ENCODE data around the gene AP3D1. TPM values are rescaled to one million over a fixed set of nuclear protein-coding genes. Genes with fewer than 3 reads are reported as not detected.

AP3D1 gene
- total RNA-seq, 2 donors from 2014 or later = 81.4 to 116 TPM

GRCh38 chr19:2114821-2115220 lies 36.5 kb downstream of the AP3D1 start:
- DNase-seq (ENCODE audit: low spot score) (no peak), ATAC-seq (ENCODE audit: insufficient number of reproducible peaks, low FRiP score, low read depth) (no peak)
- no peak overlapping the region for H3K4me3 ChIP-seq
- H3K27ac ChIP-seq = no peak overlapping the region
- H3K9me3 ChIP-seq = no peaks in the 10 kb centered on the region
- peaks cover 0 to 4% of the 10 kb centered on the region in 2 donors for H3K4me1 ChIP-seq (ENCODE audit: control insufficient read depth in 1 of 2, low read depth in 2 of 2)
- no peaks in the 10 kb centered on the region for H3K27me3 ChIP-seq (replicated peaks; ENCODE audit: insufficient read depth)
- H3K36me3 ChIP-seq = peaks cover 92% of the 10 kb centered on the region
- no peak for TF ChIP-seq CTCF (IDR thresholded peaks at IDR 0.05)

DNA sequence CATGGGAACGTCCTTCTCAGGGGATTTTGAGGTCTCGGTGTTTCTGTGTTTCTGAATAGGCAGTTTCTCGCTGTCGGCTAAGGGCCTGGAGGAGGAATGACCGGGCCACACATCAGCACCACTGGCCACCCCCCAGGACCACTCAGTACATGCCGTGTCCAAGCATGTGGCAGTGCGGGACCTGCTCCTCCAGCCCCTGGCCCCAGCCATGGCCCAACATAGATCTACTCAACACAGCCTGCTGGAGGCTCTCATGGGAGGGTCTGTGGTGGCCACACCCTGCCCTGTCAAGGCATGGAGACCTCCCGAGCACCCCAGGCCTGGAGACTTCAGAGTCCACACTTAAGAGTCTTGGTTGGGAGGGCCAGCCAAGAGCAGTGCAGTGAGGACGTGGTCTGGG lies 37.1 kb downstream of the AP3D1 start:
- Histone ChIP-seq H3K36me3 (peaks cover 94% of the 10 kb centered on the region), H3K9me3 (no peaks in the 10 kb centered on the region), H3K27me3 (replicated peaks; ENCODE audit: insufficient read depth) (no peaks in the 10 kb centered on the region), H3K4me3 (no peak overlapping the region), H3K4me1 (ENCODE audit: control insufficient read depth in 1 of 2, low read depth in 2 of 2) (peaks cover 0 to 4% of the 10 kb centered on the region in 2 donors), H3K27ac (peak overlapping the region in 1 of 2 donors; percentile 65)
- ATAC-seq (ENCODE audit: insufficient number of reproducible peaks, low FRiP score, low read depth) (no peak), DNase-seq (ENCODE audit: low spot score) (no peak)
- TF ChIP-seq CTCF (IDR thresholded peaks at IDR 0.05) = no peak

GRCh38 chr19:2113439-2114211 lies 37.7 kb downstream of the AP3D1 start:
- no peak overlapping the region for H3K4me3 ChIP-seq
- ATAC-seq (ENCODE audit: insufficient number of reproducible peaks, low FRiP score, low read depth) (no peak), DNase-seq (ENCODE audit: low spot score) (no peak)
- no peaks in the 10 kb centered on the region for H3K9me3 ChIP-seq
- H3K27me3 ChIP-seq (replicated peaks; ENCODE audit: insufficient read depth) = no peaks in the 10 kb centered on the region
- no peak for TF ChIP-seq CTCF (IDR thresholded peaks at IDR 0.05)
- H3K27ac ChIP-seq = peak overlapping the region in 1 of 2 donors; percentile 65
- peaks cover 0 to 4% of the 10 kb centered on the region in 2 donors for H3K4me1 ChIP-seq (ENCODE audit: control insufficient read depth in 1 of 2, low read depth in 2 of 2)
- peaks cover 94% of the 10 kb centered on the region for H3K36me3 ChIP-seq

DNA sequence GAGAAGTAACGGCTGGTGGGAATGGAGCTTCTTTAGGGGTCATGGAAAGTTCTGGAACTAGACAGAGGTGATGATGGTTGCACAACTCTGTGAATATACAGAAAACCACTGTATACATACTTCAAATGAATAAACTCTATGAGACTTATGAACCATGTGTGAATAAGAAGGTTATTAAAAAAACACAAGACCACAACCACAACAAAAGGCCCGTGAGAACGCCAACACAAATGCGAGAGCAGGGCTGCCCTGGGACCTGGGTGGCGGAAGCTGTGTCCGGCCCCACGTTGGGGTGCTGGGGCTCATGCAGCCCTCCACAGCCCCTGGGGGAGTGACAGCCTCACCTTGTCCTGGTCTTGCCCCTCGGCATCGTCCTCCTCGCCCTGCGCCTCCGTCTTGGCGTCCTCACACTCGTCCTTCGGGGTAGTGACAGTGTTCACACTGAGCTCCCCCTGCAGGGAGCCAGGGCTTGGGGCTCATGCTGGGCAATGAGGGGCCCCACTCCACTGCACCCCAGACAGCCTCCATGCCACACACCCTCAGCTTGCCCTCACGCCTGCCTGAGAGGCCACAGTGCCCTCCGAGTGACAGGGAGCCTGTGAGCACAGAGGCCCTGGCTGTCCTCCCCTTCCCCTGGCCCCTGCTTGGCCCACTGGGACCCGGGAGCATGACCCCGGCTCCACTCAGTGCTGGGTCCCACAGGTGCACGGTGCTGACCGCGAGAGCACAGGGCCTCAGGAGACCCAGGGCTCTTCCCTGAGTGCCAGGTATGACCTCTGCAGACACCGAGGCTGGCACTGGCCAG lies 38.6 kb downstream of the AP3D1 start:
- no peaks in the 10 kb centered on the region for H3K27me3 ChIP-seq (replicated peaks; ENCODE audit: insufficient read depth)
- peaks cover 0 to 4% of the 10 kb centered on the region in 2 donors for H3K4me1 ChIP-seq (ENCODE audit: control insufficient read depth in 1 of 2, low read depth in 2 of 2)
- TF ChIP-seq CTCF (IDR thresholded peaks at IDR 0.05) = no peak
- H3K4me3 ChIP-seq = no peak overlapping the region
- no peak for ATAC-seq (ENCODE audit: insufficient number of reproducible peaks, low FRiP score, low read depth)
- peaks cover 96% of the 10 kb centered on the region for H3K36me3 ChIP-seq
- H3K9me3 ChIP-seq = no peaks in the 10 kb centered on the region
- DNase-seq (ENCODE audit: low spot score) = no peak
- H3K27ac ChIP-seq = no peak overlapping the region

- H3K36me3 ChIP-seq = peaks cover 90% of the 10 kb centered on the region
- no peak for ATAC-seq (ENCODE audit: insufficient number of reproducible peaks, low FRiP score, low read depth)
- TF ChIP-seq CTCF (IDR thresholded peaks at IDR 0.05) = no peak
- H3K9me3 ChIP-seq = no peaks in the 10 kb centered on the region
- no peak for DNase-seq (ENCODE audit: low spot score)
- H3K27me3 ChIP-seq (replicated peaks; ENCODE audit: insufficient read depth) = no peaks in the 10 kb centered on the region
- H3K4me3 ChIP-seq = no peak overlapping the region
- H3K4me1 ChIP-seq (ENCODE audit: control insufficient read depth in 1 of 2, low read depth in 2 of 2) = peaks cover 0 to 4% of the 10 kb centered on the region in 2 donors
- H3K27ac ChIP-seq = no peak overlapping the region
These were observed 39.5 kb downstream of the AP3D1 start for GRCh38 chr19:2111886-2112285.
